Lower leg skin (tissue), 3 donors: ENCODE measurements around the gene GUCA2A.

Experiments used
- POLR2A ChIP-seq, 2 donors: fragments of 450-650 bp; IDR thresholded peaks; one replicate each; pipeline ENCODE4 v1.6.1; 2016 to 2017; ENCODE audit warnings: antibody characterized with exemption in 2 of 2, mild to moderate bottlenecking in 1 of 2, moderate library complexity in 1 of 2
- TF ChIP-seq, protein P1 (sequence below), 3 donors: fragments of 450-650 bp; IDR thresholded peaks; one replicate each; pipeline ENCODE4 v1.5.1; 2016; ENCODE audit warnings: antibody characterized with exemption in 3 of 3, mild to moderate bottlenecking in 3 of 3, moderate library complexity in 2 of 3

DNA sequence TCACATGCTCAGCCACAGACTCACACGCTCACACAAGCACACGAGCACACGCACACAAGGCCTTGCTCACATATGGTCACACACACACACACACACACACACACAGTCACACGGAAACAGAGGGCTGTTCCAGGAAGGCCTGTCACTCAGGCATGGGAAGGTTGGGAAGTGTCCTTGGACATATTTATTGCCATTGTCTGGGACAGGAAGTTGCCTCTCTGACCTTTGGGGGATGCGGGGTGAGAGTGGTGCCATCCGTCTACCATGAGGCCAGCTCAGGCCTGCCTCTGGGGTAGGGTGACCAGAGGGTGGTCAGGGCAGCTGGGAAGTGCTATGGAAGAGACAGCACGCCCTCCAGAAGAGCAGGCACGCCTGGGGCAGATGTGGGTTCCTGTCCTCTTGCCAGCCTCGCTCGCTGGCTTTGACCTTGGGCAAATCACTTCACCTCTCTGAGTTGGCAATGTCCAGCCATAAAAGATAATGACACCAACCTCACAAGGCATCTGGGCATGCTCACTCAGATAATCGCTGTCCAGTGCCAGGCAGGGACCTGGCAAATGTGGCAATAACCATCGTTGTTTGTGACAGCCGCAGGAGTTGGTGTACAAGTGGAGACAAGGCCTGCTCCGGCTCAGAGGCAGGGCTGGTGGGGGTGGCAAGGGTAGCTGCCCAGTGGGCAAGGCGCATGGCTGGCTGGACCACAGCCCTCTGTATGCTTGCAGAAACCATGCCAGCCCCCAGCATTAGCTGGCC lies 8.0 kb upstream of the GUCA2A start:
- TF ChIP-seq, protein P1, sequence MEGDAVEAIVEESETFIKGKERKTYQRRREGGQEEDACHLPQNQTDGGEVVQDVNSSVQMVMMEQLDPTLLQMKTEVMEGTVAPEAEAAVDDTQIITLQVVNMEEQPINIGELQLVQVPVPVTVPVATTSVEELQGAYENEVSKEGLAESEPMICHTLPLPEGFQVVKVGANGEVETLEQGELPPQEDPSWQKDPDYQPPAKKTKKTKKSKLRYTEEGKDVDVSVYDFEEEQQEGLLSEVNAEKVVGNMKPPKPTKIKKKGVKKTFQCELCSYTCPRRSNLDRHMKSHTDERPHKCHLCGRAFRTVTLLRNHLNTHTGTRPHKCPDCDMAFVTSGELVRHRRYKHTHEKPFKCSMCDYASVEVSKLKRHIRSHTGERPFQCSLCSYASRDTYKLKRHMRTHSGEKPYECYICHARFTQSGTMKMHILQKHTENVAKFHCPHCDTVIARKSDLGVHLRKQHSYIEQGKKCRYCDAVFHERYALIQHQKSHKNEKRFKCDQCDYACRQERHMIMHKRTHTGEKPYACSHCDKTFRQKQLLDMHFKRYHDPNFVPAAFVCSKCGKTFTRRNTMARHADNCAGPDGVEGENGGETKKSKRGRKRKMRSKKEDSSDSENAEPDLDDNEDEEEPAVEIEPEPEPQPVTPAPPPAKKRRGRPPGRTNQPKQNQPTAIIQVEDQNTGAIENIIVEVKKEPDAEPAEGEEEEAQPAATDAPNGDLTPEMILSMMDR (IDR thresholded peaks at IDR 0.05), result no peak
- no peak for TF ChIP-seq POLR2A (IDR thresholded peaks at IDR 0.05)
